HG02642 (cell line): ENCODE measurements around the gene ATXN10.

ENCODE experiments used
- ATAC-seq: cut with Tn5 transposase; IDR thresholded peaks from one replicate; pipeline ENCODE4 v1.9.1; 2021; ENCODE audit warnings: mild to moderate bottlenecking; ENCODE audit not compliant: unreplicated experiment, poor library complexity

Gene ATXN10

GRCh38 chr22:45814198-45814597 lies 142.6 kb downstream of the ATXN10 start:
- ATAC-seq = no peak

GRCh38 chr22:45816776-45817175 lies 145.1 kb downstream of the ATXN10 start:
- ATAC-seq = no peak

- ATAC-seq = no peak
These were observed 146.2 kb downstream of the ATXN10 start for GRCh38 chr22:45817745-45818423.

- no peak for ATAC-seq
These were observed 146.9 kb downstream of the ATXN10 start for GRCh38 chr22:45818424-45819085.

- no peak for ATAC-seq
These were observed 147.7 kb downstream of the ATXN10 start for GRCh38 chr22:45819305-45819704.

- ATAC-seq = no peak
These were observed 151.7 kb downstream of the ATXN10 start for GRCh38 chr22:45823336-45823735.

- ATAC-seq = no peak
These were observed 154.9 kb downstream of the ATXN10 start for GRCh38 chr22:45826520-45826919.

GRCh38 chr22:45828841-45829240 lies 157.2 kb downstream of the ATXN10 start:
- no peak for ATAC-seq

GRCh38 chr22:45830531-45831245 lies 159.1 kb downstream of the ATXN10 start:
- no peak for ATAC-seq

- no peak for ATAC-seq
These were observed 159.8 kb downstream of the ATXN10 start for GRCh38 chr22:45831394-45831793.

- ATAC-seq = no peak
These were observed 160.5 kb downstream of the ATXN10 start for GRCh38 chr22:45832180-45832579.

- no peak for ATAC-seq
These were observed 161.4 kb downstream of the ATXN10 start for GRCh38 chr22:45832959-45833580.

GRCh38 chr22:45833613-45834012 lies 162.0 kb downstream of the ATXN10 start:
- ATAC-seq = no peak

GRCh38 chr22:45834241-45834640 lies 162.6 kb downstream of the ATXN10 start:
- ATAC-seq = no peak

GRCh38 chr22:45834795-45835194 lies 163.2 kb downstream of the ATXN10 start:
- ATAC-seq = no peak

GRCh38 chr22:45836418-45837169 lies 165.0 kb downstream of the ATXN10 start:
- no peak for ATAC-seq

- ATAC-seq = no peak
These were observed 165.9 kb downstream of the ATXN10 start for GRCh38 chr22:45837508-45837907.

GRCh38 chr22:45838305-45838887 lies 166.8 kb downstream of the ATXN10 start:
- no peak for ATAC-seq

- no peak for ATAC-seq
These were observed 168.8 kb downstream of the ATXN10 start for GRCh38 chr22:45840483-45840882.
